GM21717 (cell line): ENCODE results near the gene TTLL13.
"Not testable (repeated sequence)": the region's sequence is repeated elsewhere in the genome, so short reads cannot be mapped to it uniquely, and the experiment has no call there.

Experiments
- ATAC-seq: cut with Tn5 transposase; IDR thresholded peaks from one replicate; pipeline ENCODE4 v1.9.1; 2021; ENCODE audit warnings: mild to moderate bottlenecking, moderate library complexity; ENCODE audit not compliant: unreplicated experiment

The TTLL13 gene

GRCh38 chr15:90233387-90234095 is 15.8 kb upstream of the TTLL13 start, which contains the start of gene CIB1:
CIB1 (minus strand) TSS chr15:90233941; CDS start chr15:90233885, 56 bp downstream.
- peak; percentile 80 for ATAC-seq

- peak; percentile 62 for ATAC-seq
These were observed 15.0 kb upstream of the TTLL13 start, which contains the start of gene GDPGP1 for GRCh38 chr15:90234096-90234988. GDPGP1 (plus strand) TSS chr15:90234209; CDS start chr15:90240909, 6,700 bp downstream.

GRCh38 chr15:90239371-90239770 is 10.0 kb upstream of the TTLL13 start:
- no peak for ATAC-seq

DNA sequence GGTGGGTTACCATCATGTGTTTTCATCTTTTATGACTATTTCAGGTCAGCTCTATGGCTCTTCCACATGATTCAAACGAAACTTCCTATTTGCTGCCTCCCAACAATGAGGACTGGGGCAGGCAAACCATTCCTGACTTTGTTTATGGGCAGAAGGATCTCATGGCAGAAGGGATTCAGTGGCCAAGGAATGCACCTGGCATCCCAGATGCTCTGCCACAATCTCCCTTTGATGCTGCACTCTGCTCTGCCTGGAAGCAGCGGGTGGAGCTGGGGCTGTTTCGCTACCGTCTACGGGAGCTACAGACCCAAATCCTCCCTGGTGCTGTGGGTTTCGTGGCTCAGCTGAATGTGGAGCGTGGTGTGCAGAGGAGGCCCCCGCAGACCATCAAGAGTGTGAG is 8.5 kb upstream of the TTLL13 start:
- ATAC-seq, result no peak

DNA sequence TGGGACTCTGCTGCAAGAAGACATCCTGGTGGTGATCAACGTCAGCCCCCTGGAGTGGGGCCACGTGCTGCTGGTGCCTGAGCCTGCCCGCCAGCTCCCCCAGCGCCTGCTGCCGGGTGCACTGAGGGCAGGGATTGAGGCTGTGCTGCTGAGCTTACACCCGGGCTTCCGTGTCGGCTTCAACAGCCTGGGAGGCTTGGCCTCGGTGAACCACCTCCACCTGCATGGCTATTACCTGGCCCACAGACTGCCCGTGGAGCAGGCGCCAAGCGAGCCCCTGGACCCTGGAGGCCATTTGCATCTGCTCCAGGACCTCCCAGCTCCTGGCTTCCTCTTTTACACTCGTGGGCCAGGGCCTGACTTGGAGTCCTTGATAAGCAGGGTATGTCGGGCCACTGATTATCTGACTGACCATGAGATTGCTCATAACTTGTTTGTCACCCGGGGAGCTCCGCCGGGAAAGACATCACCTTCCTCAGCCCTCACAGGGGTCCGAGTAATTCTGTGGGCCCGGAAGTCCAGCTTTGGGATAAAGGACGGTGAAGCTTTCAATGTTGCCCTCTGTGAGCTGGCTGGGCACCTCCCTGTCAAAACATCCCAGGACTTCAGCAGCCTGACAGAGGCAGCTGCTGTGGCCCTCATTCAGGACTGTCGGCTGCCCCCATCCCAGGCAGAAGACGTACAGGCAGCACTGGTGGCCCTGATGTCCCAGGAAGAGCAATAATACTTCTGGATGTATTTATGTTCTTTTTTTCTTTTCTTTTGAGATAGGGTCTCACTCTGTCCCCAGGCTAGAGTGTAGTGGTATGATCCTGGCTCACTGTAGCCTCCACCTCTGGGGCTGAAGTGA is 7.8 kb upstream of the TTLL13 start:
- ATAC-seq, result no peak

DNA sequence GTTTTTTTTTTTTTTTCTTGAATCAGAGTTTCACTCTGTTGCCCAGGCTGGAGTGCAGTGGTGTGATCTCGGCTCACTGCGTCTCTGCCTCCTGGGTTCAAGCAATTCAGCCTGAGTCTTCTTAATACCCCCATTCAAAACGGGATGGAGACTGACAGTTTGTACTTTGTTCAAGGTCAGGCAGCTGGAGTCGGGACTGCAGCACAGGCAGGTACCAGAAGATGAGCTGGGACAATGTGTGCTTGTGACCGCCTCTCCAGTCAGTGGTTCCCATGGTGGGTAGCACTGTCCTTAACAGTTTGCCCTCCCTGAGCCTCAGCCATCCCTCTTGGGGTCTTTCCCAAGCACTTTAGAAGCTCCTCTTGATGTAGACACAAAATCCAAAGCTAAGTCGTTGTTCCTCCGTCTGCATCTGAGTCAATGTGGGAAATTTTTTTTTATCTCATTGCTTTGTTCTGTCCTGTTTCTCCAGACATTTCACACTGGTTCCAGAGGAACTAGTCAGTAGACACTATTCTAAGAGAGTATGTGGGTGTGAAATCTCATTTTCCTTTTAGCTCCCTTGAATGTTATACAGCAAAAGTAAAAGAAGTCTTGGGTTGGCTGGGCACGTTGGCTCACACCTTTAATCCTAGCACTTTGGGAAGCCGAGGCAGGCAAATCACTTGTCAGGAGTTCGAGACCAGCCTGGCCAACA is 5.3 kb upstream of the TTLL13 start:
- ATAC-seq, result no peak

GRCh38 chr15:90248789-90249202 is 560 bp upstream of the TTLL13 start:
- ATAC-seq, result no peak

- no peak for ATAC-seq
These were observed 8.4 kb downstream of the TTLL13 start for GRCh38 chr15:90257776-90258175.

- ATAC-seq, result no peak
These were observed 10.2 kb downstream of the TTLL13 start for GRCh38 chr15:90259524-90259923.

- ATAC-seq, result not testable (repeated sequence)
These were observed 11.4 kb downstream of the TTLL13 start for GRCh38 chr15:90260731-90261130.

DNA sequence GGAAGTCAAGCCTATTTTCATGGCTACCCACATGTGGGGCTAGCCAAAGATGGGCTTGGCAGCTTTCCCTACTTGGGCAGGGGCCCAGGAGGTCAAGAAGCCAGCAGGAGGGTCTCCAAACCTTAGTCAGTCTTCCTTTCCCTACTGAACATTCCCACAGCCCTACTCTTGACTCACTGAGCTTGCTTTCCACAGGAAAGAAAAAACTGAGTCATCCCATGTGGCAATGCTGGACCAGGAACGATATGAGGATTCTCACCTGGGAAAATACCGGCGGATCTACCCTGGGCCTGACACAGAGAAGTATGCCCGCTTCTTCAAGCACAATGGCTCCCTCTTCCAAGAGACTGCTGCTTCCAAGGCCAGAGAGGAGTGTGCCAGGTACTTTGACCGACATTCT is 12.5 kb downstream of the TTLL13 start:
- no peak for ATAC-seq

DNA sequence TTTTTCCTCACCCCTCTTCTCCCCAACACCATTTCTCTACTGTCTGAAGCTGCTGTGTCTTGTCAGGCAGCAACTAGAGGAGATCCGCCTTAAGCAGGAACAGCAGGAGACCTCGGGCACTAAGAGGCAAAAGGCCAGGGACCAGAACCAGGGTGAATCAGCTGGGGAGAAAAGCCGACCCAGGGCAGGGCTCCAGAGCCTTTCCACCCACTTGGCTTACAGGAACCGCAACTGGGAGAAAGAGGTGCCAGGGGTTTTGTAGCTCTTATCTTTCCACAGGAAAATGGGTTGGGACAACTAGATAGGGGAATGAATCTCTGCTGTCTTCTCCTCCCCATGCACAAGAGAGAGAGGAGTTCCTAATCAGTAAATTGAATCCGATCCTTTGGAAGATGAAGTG is 13.1 kb downstream of the TTLL13 start:
- ATAC-seq, result no peak

DNA sequence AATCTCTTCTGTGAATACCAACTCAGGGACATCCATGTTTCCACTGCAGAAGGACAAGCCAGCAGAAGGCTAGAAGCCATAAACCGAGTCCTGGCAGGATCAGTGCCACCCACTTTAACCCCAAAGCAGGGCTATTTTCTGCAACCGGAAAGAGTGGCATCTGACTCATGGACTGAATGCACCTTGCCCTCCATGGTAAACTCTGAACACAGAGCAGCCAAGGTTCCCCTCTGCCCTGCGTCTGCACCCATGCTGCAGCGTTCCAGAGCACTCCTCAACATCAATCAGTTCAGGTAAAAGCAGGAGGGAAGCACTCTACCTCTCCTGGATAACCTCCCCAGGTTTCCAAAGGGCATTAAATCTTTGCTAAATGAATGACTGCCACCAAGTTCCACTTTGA is 15.3 kb downstream of the TTLL13 start:
- no peak for ATAC-seq

DNA sequence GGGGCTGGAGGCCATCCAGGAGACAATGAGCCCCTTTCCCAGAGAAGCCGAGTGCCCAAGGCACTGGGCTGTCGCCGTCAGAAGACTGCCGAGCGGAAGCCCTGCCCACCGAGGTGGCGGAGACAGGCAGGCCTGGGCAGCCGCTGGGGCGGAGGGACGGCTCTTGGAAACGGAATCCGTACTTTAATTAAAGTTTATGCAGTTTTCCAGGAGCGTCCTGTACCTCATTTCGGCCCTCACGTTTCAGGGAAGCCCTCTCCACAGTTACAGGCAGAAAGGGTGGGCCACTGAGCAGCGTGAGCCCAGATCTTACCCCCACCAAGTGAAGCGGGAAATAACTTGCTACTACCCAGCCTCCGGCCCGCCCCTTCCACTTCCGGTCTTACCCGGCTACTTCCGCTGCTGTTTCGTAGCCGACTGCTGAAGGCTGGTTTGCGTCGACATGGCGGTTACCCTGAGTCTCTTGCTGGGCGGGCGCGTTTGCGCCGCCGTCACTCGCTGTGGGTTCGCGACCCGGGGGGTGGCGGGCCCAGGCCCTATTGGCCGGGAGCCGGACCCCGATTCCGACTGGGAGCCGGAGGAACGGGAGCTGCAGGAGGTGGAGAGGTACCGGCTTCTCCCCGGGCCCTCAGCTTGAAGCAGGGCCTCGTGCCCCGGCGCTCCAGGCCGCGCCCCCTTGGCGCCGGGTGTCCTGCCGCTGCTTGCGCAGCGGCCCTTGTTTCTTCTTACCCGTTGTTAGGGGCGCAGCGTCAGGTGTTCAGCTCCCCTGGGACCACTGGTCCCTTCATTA is 16.1 kb downstream of the TTLL13 start, which contains the start of gene NGRN:
TSS of gene NGRN (plus strand) at position 402 of the 790 bp plus-strand sequence. CDS start at position 443, 41 bp downstream.
- peak; percentile 91 for ATAC-seq

DNA sequence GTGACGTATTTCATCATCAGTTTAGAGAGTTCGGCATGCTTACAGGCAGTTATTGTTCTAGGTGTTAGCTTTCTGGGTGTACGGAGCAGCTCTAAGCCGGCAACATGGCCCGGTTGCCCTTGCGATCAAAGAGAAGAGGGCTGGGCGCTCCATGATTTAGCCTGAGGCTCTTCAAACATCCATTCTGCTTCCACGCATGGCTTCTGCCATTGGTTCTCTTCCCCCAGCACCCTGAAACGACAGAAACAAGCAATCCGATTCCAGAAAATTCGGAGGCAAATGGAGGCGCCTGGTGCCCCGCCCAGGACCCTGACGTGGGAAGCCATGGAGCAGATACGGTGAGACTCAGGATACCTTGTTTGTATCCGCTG is 16.7 kb downstream of the TTLL13 start:
- peak; percentile 30 for ATAC-seq

DNA sequence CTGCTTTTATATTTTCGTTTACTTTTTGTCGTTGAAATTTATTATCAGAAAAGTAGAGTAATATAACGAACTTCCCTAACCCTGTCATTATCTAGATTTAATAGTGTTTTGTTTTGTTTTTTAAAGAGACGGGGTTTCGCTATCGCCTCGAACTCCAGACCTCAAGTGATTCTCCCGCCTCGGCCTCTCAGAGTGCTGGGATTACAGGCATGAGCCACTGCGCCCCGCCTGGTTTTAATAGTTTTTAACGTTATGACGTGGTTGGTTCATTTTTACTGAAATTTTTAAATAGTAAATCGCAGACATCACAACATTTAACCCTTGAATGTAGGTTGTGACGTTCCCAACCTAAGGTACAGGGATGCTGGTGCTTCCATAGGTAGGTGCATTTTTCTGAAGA is 17.1 kb downstream of the TTLL13 start:
- no peak for ATAC-seq

GRCh38 chr15:90268415-90268814 is 19.1 kb downstream of the TTLL13 start:
- ATAC-seq, result no peak

GRCh38 chr15:90270502-90271150 is 21.3 kb downstream of the TTLL13 start:
- ATAC-seq, result no peak
